Neural cell (in vitro differentiated cells): ENCODE data around the gene RANGAP1. TPM values are rescaled to one million over a fixed set of nuclear protein-coding genes. Genes with fewer than 3 reads are reported as not detected.

Experiments used
- H2AFZ ChIP-seq: fragments of 200-600, 300-800 bp; sonication (generic), shearing (Covaris generic); 2 replicates; pipeline ENCODE4 v1.6.0; 2014; ENCODE audit warnings: low read depth, mild to moderate bottlenecking, antibody characterized with exemption, low read length, moderate library complexity
- H3F3A ChIP-seq: fragments of 200-600 bp; shearing (Covaris generic); 2 replicates; pipeline ENCODE4 v1.6.1; 2016; ENCODE audit warnings: mild to moderate bottlenecking, moderate library complexity, mixed read lengths, antibody characterized with exemption, low read length; ENCODE audit not compliant: insufficient read depth, poor library complexity, severe bottlenecking
- H3K27ac ChIP-seq: fragments of 200-600, 300-800 bp; sonication (generic), shearing (Covaris generic); 2 replicates; pipeline ENCODE4 v1.5.1; 2014; ENCODE audit warnings: mild to moderate bottlenecking, low read length, moderate library complexity
- H3K27me3 ChIP-seq: fragments of 300-800, 200-600 bp; sonication (generic), shearing (Covaris generic); 2 replicates; pipeline ENCODE4 v1.6.0; 2014; ENCODE audit warnings: mild to moderate bottlenecking, low read depth, low read length, moderate library complexity; ENCODE audit not compliant: insufficient read depth
- H3K36me3 ChIP-seq: fragments of 300-800, 200-600 bp; sonication (generic), shearing (Covaris generic); 2 replicates; pipeline ENCODE4 v1.5.1; 2014; ENCODE audit warnings: mild to moderate bottlenecking, antibody characterized with exemption, low read length, moderate library complexity; ENCODE audit not compliant: insufficient read depth
- H3K4me2 ChIP-seq: fragments of 300-800, 200-600 bp; sonication (generic), shearing (Covaris generic); 2 replicates; pipeline ENCODE4 v1.6.0; 2014; ENCODE audit warnings: mild to moderate bottlenecking, low read length
- H3K4me3 ChIP-seq: fragments of 300-800, 200-600 bp; sonication (generic), shearing (Covaris generic); 2 replicates; pipeline ENCODE4 v1.5.1; 2014; ENCODE audit warnings: mild to moderate bottlenecking, low read length, moderate library complexity
- H3K79me2 ChIP-seq: fragments of 200-600 bp; shearing (Covaris generic); replicated peaks from 2 replicates; pipeline ENCODE4 v1.6.0; 2014; ENCODE audit warnings: mild to moderate bottlenecking, low read length, moderate library complexity; ENCODE audit not compliant: insufficient read depth
- H3K9ac ChIP-seq: fragments of 300-800, 200-600 bp; sonication (generic), shearing (Covaris generic); 2 replicates; pipeline ENCODE4 v1.6.1; 2016; ENCODE audit warnings: mild to moderate bottlenecking, low read length, mixed read lengths
- H3K9me2 ChIP-seq: fragments of 200-600 bp; shearing (Covaris generic); 2 replicates; pipeline ENCODE4 v1.6.1; 2016; ENCODE audit warnings: mild to moderate bottlenecking, low read length, mixed read lengths; ENCODE audit not compliant: insufficient read depth
- H3K9me3 ChIP-seq: fragments of 200-600, 300-800 bp; sonication (generic), shearing (Covaris generic); 2 replicates; pipeline ENCODE4 v1.6.1; 2016; ENCODE audit warnings: mild to moderate bottlenecking, mixed run types, low read length, moderate library complexity, mixed read lengths
- H4K20me1 ChIP-seq: fragments of 200-600 bp; shearing (Covaris generic); 2 replicates; pipeline ENCODE4 v1.6.1; 2016; ENCODE audit warnings: mild to moderate bottlenecking, mixed run types; ENCODE audit not compliant: insufficient read depth
- EP300 ChIP-seq: fragments of 450-650 bp; conservative IDR thresholded peaks from 2 replicates; pipeline ENCODE4 v1.6.1; 2014; ENCODE audit warnings: antibody characterized with exemption, mild to moderate bottlenecking, moderate library complexity; ENCODE audit not compliant: poor library complexity, severe bottlenecking
- EZH2 ChIP-seq: fragments of 200-600, 300-800 bp; shearing (Covaris generic), sonication (generic); IDR thresholded peaks from 2 replicates; pipeline ENCODE4 v1.6.1; 2014; ENCODE audit warnings: antibody characterized with exemption, low read length, borderline replicate concordance, mild to moderate bottlenecking; ENCODE audit not compliant: insufficient read depth, poor library complexity, severe bottlenecking
- MXI1 ChIP-seq: fragments of 450-650 bp; conservative IDR thresholded peaks from 2 replicates; pipeline ENCODE4 v1.6.1; 2014; ENCODE audit warnings: antibody characterized with exemption, mild to moderate bottlenecking; ENCODE audit not compliant: poor library complexity, severe bottlenecking
- POLR2AphosphoS5 ChIP-seq: IDR thresholded peaks from 2 replicates; pipeline ENCODE4 v1.6.1; 2012
- RAD21 ChIP-seq: fragments of 450-650 bp; conservative IDR thresholded peaks from 2 replicates; pipeline ENCODE4 v1.6.1; 2014; ENCODE audit warnings: antibody characterized with exemption, mild to moderate bottlenecking, moderate library complexity
- SMC3 ChIP-seq: fragments of 450-650 bp; conservative IDR thresholded peaks from 2 replicates; pipeline ENCODE4 v1.6.1; 2014; ENCODE audit warnings: antibody characterized with exemption, mild to moderate bottlenecking, moderate library complexity; ENCODE audit not compliant: poor library complexity
- TAF1 ChIP-seq: IDR thresholded peaks from 2 replicates; pipeline ENCODE4 v1.6.1; 2012; ENCODE audit warnings: low read depth
- polyA plus RNA-seq: library from polyadenylated mRNA; depleted of rRNA; stranded (reverse); fragments of >200 nt; gene quantifications from 2 replicates; pipeline ENCODE4 v1.2.3, GENCODE V29; 2014
- TF ChIP-seq, protein P1 (sequence below): fragments of 450-650 bp; IDR thresholded peaks from 2 replicates; pipeline ENCODE4 v1.5.1; 2014; ENCODE audit warnings: antibody characterized with exemption, mild to moderate bottlenecking, moderate library complexity; ENCODE audit not compliant: poor library complexity, severe bottlenecking
- TF ChIP-seq, protein P2 (sequence below): IDR thresholded peaks from 2 replicates; pipeline ENCODE4 v1.6.1; 2012; ENCODE audit warnings: borderline replicate concordance

RANGAP1 gene
- polyA plus RNA-seq, 1 donor from 2014 or later: 48.6 TPM

DNA sequence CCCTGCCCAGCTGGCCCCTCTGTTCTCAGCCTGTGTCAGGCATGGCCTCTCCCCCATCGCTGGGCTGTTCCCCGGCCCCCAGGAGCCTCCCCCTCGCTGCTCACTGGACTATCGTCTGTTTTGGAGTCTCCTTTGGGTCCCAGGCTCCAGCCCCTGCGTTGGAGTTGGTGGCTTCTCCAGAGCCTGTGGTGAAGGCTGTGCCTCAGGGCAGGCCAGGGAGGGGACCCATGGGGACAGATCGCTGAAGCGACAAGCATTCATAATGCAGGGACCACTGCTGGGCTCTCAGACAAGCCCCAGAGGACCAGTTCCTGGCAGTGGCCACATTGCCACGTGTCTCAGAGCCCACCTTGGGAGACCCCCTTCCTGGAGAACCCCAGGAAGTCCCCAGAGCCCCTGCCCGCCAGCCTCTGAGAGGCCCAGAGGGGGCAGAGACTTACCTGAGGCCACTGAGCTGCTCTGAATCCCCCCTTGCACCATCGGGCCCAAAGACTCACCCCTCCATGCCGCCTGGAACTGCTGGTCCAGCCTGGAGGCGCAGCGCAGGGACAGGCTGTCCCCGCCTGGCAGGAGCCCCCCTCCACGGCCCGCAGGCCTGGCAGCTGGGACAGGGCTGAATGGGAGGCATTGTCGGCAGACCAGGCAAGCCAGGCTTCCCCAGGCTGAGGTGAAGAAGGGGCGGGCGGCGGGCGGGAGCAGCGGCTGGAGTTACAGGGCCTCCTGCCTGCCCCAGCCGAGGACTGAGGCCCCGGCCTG, 45.4 kb downstream of the RANGAP1 start, which contains the start of gene CHADL:
CHADL (minus strand) TSS at position 555 of the 756 bp plus-strand sequence; CDS start at position 505, 50 bp downstream.
- Histone ChIP-seq H4K20me1 (no peaks in the 10 kb centered on the region), H2AFZ (no peak within 1 kb of the TSS), H3K9me3 (no peaks in the 10 kb centered on the region), H3K36me3 (no peaks in the 10 kb centered on the region), H3K4me2 (no peak within 1 kb of the TSS), H3K79me2 (no peaks in the 10 kb centered on the region), H3K4me3 (no peak within 1 kb of the TSS), H3K9me2 (no peaks in the 10 kb centered on the region), H3K27me3 (no peaks in the 10 kb centered on the region), H3F3A (no peaks in the 10 kb centered on the region), H3K9ac (no peak within 1 kb of the TSS), H3K27ac (no peak within 1 kb of the TSS)
- TF ChIP-seq SMC3: no peak
- TF ChIP-seq, protein P1, sequence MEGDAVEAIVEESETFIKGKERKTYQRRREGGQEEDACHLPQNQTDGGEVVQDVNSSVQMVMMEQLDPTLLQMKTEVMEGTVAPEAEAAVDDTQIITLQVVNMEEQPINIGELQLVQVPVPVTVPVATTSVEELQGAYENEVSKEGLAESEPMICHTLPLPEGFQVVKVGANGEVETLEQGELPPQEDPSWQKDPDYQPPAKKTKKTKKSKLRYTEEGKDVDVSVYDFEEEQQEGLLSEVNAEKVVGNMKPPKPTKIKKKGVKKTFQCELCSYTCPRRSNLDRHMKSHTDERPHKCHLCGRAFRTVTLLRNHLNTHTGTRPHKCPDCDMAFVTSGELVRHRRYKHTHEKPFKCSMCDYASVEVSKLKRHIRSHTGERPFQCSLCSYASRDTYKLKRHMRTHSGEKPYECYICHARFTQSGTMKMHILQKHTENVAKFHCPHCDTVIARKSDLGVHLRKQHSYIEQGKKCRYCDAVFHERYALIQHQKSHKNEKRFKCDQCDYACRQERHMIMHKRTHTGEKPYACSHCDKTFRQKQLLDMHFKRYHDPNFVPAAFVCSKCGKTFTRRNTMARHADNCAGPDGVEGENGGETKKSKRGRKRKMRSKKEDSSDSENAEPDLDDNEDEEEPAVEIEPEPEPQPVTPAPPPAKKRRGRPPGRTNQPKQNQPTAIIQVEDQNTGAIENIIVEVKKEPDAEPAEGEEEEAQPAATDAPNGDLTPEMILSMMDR: no peak
- TF ChIP-seq POLR2AphosphoS5: no peak
- TF ChIP-seq MXI1: no peak
- no peak for TF ChIP-seq EZH2
- no peak for TF ChIP-seq EP300
- TF ChIP-seq TAF1: no peak
- no peak for TF ChIP-seq RAD21
- TF ChIP-seq, protein P2, sequence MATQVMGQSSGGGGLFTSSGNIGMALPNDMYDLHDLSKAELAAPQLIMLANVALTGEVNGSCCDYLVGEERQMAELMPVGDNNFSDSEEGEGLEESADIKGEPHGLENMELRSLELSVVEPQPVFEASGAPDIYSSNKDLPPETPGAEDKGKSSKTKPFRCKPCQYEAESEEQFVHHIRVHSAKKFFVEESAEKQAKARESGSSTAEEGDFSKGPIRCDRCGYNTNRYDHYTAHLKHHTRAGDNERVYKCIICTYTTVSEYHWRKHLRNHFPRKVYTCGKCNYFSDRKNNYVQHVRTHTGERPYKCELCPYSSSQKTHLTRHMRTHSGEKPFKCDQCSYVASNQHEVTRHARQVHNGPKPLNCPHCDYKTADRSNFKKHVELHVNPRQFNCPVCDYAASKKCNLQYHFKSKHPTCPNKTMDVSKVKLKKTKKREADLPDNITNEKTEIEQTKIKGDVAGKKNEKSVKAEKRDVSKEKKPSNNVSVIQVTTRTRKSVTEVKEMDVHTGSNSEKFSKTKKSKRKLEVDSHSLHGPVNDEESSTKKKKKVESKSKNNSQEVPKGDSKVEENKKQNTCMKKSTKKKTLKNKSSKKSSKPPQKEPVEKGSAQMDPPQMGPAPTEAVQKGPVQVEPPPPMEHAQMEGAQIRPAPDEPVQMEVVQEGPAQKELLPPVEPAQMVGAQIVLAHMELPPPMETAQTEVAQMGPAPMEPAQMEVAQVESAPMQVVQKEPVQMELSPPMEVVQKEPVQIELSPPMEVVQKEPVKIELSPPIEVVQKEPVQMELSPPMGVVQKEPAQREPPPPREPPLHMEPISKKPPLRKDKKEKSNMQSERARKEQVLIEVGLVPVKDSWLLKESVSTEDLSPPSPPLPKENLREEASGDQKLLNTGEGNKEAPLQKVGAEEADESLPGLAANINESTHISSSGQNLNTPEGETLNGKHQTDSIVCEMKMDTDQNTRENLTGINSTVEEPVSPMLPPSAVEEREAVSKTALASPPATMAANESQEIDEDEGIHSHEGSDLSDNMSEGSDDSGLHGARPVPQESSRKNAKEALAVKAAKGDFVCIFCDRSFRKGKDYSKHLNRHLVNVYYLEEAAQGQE: no peak

DNA sequence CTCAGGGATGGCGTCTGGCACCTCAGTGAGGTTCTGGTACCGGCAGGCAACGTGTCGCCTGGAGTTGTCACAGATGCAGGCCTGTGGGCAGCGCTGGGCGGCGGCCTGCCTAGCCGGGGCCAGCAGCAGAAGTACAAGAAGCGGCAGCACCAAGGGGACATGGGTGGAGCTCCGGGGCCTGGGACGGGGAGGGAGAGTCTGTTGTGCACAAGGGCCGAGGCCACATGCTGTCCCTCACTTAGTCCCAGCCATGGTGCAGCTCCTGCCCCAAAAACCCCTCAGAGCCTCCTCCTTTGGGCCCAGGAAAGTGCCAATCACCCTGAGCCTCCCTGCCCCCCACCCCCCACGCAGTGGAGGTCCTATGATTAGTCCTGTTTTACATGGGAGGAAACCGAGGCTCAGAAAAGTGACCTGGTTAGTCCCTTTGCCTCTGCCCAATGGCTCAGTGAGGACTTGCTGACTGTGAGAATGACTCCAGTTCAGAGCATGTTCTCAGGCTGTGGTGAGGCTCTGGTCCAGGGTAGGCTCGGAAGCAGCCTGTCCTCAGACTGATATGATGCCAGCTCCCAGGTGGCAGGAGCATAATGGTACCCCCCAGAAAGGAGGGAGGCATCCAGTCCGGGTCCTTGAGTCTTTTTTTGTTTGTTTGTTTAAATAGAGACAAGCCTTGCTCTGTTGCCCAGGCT, 46.4 kb downstream of the RANGAP1 start:
- H3K4me2 ChIP-seq: no peak overlapping the region
- H3K9me3 ChIP-seq: no peaks in the 10 kb centered on the region
- H3F3A ChIP-seq: no peaks in the 10 kb centered on the region
- H2AFZ ChIP-seq: no peak overlapping the region
- no peaks in the 10 kb centered on the region for H4K20me1 ChIP-seq
- H3K27me3 ChIP-seq: no peaks in the 10 kb centered on the region
- H3K36me3 ChIP-seq: no peaks in the 10 kb centered on the region
- no peaks in the 10 kb centered on the region for H3K79me2 ChIP-seq
- no peak overlapping the region for H3K27ac ChIP-seq
- H3K9me2 ChIP-seq: no peaks in the 10 kb centered on the region
- H3K9ac ChIP-seq: no peak overlapping the region
- TF ChIP-seq, protein P2: no peak
- TF ChIP-seq RAD21: no peak
- no peak for TF ChIP-seq SMC3
- no peak for TF ChIP-seq POLR2AphosphoS5
- no peak for TF ChIP-seq EP300
- TF ChIP-seq, protein P1: no peak
- no peak for TF ChIP-seq TAF1
- no peak overlapping the region for H3K4me3 ChIP-seq
